Esophagus squamous epithelium (tissue), 5 donors: Measurements from ENCODE around the gene RABL3. TPM values are rescaled to one million over a fixed set of nuclear protein-coding genes. Genes with fewer than 3 reads are reported as not detected.

Experiments
- DNase-seq: peaks from one replicate; lab custom pipeline; 2025; lab: John Stamatoyannopoulos, UW
- H3K27ac ChIP-seq, 4 donors: fragments of 200-600 bp; sonication (generic); one replicate each; pipeline ENCODE4 v1.5.1; 2016 to 2019; ENCODE audit warnings: mild to moderate bottlenecking in 1 of 4
- H3K27me3 ChIP-seq, 4 donors: fragments of 200-600 bp; sonication (generic); 1 replicate in 3 of 4; 2 replicates in 1 of 4; pipeline versions ENCODE4 v1.5.1 to v1.6.0; 2017 to 2021; ENCODE audit warnings: antibody characterized with exemption in 1 of 4
- H3K36me3 ChIP-seq, 3 donors: fragments of 200-600 bp; sonication (generic); one replicate each; pipeline ENCODE4 v1.5.1; 2016 to 2019
- H3K4me1 ChIP-seq, 3 donors: fragments of 200-600 bp; sonication (generic); one replicate each; pipeline ENCODE4 v1.5.1; 2017 to 2019
- H3K4me3 ChIP-seq, 4 donors: fragments of 200-600 bp; sonication (generic); 1 replicate in 3 of 4; 2 replicates in 1 of 4; pipeline ENCODE4 v1.5.1; 2016 to 2019; ENCODE audit warnings: mild to moderate bottlenecking in 2 of 4, moderate library complexity in 1 of 4
- H3K9me3 ChIP-seq, 3 donors: fragments of 200-600 bp; sonication (generic); one replicate each; pipeline ENCODE4 v1.5.1; 2016 to 2019
- CTCF ChIP-seq, 6 experiments: fragments of 450-650 bp in 4 of 6; fragments of 200-600 bp in 2 of 6; sonication (generic) in 2 of 6; IDR thresholded peaks; one replicate each; pipeline ENCODE4 v1.5.1; 2016 to 2019; ENCODE audit warnings: antibody characterized with exemption in 6 of 6, mild to moderate bottlenecking in 4 of 6, moderate library complexity in 4 of 6
- POLR2A ChIP-seq, 4 donors: fragments of 450-650 bp; IDR thresholded peaks; one replicate each; pipeline ENCODE4 v1.6.1; 2017; ENCODE audit warnings: antibody characterized with exemption in 4 of 4, mild to moderate bottlenecking in 4 of 4, moderate library complexity in 3 of 4
- WGBS, 2 donors: methylation state at CpG; one replicate each; pipeline ENCODE4 v1.1.5; 2018; 5-methylcytosine and 5-hydroxymethylcytosine counted together
- intact Hi-C: fragments of 100-400 bp; cut with DNase I; formaldehyde crosslinking; loops from one replicate; pipeline ENCODE4 v1.15.0; 2022
- total RNA-seq, 4 donors: library from RNA; depleted of rRNA; stranded (reverse); fragments of >200 nt; gene quantifications; one replicate each; pipeline ENCODE4 v1.1.0, GENCODE V29; 2016
- donor health status: DM: yes; HTN: yes; CAD: no.

Gene RABL3
- total RNA-seq, 4 donors from 2014 or later = 8.0 to 15.4 (median 13.4) TPM

- H3K27ac ChIP-seq = no peak within 1 kb of the TSS
- intact Hi-C loops = no loop called here
- DNase-seq = no peak
Measured at GRCh38 chr3:120682095-120682681, 60.1 kb downstream of the RABL3 start, which contains the start of gene HGD. Gene HGD (minus strand): TSS chr3:120682239. CDS start chr3:120682111, 128 bp downstream.

GRCh38 chr3:120681506-120682038 is 60.7 kb downstream of the RABL3 start:
- DNase-seq = no peak
- Histone ChIP-seq H3K27me3 (peaks cover 0 to 10% (median 0%) of the 10 kb centered on the region in 4 donors), H3K9me3 (no peaks in the 10 kb centered on the region), H3K27ac (no peak overlapping the region), H3K4me1 (peaks cover 0 to 18% (median 8%) of the 10 kb centered on the region in 3 donors), H3K36me3 (no peaks in the 10 kb centered on the region), H3K4me3 (no peak overlapping the region)
- intact Hi-C loops = no loop called here
- TF ChIP-seq POLR2A (IDR thresholded peaks at IDR 0.05) (no peak), CTCF (IDR thresholded peaks at IDR 0.05) (no peak)
- 96 to 98% methylated on average over 4 of the region's 4 CpGs for WGBS, 2 donors

More at GRCh38 chr3:120682095-120682681, 60.1 kb downstream of the RABL3 start, which contains the start of gene HGD:
- Histone ChIP-seq H3K36me3 (no peaks in the 10 kb centered on the region), H3K4me3 (no peak within 1 kb of the TSS), H3K27me3 (peaks cover 0 to 9% (median 0%) of the 10 kb centered on the region in 4 donors), H3K9me3 (no peaks in the 10 kb centered on the region), H3K4me1 (peaks cover 0 to 18% (median 8%) of the 10 kb centered on the region in 3 donors)
- TF ChIP-seq CTCF (IDR thresholded peaks at IDR 0.05) (no peak), POLR2A (IDR thresholded peaks at IDR 0.05) (no peak)
- 77 to 92% methylated on average over 5 of the region's 5 CpGs for WGBS, 2 donors

GRCh38 chr3:120681018-120681417 is 61.3 kb downstream of the RABL3 start:
- H3K4me1 ChIP-seq = peaks cover 0 to 18% (median 8%) of the 10 kb centered on the region in 3 donors
- H3K9me3 ChIP-seq = no peaks in the 10 kb centered on the region
- TF ChIP-seq CTCF (IDR thresholded peaks at IDR 0.05) (no peak), POLR2A (IDR thresholded peaks at IDR 0.05) (no peak)
- no peak overlapping the region for H3K4me3 ChIP-seq
- H3K27me3 ChIP-seq = peaks cover 0 to 16% (median 0%) of the 10 kb centered on the region in 4 donors
- H3K36me3 ChIP-seq = no peaks in the 10 kb centered on the region
- intact Hi-C loops = no loop called here
- DNase-seq = no peak
- 100% methylated on average over 2 of the region's 2 CpGs for WGBS, 2 donors
- no peak overlapping the region for H3K27ac ChIP-seq

- TF ChIP-seq POLR2A (IDR thresholded peaks at IDR 0.05) = no peak
- TF ChIP-seq CTCF (IDR thresholded peaks at IDR 0.05) = no peak
- intact Hi-C loops = no loop called here
- Histone ChIP-seq H3K4me3 (no peak overlapping the region), H3K27ac (no peak overlapping the region), H3K36me3 (no peaks in the 10 kb centered on the region), H3K4me1 (peaks cover 0 to 18% (median 8%) of the 10 kb centered on the region in 3 donors), H3K9me3 (no peaks in the 10 kb centered on the region), H3K27me3 (peaks cover 0 to 17% (median 0%) of the 10 kb centered on the region in 4 donors)
- DNase-seq = no peak
- 88 to 93% methylated on average over 3 of the region's 3 CpGs for WGBS, 2 donors
Measured at GRCh38 chr3:120680193-120680894, 62.0 kb downstream of the RABL3 start.

GRCh38 chr3:120678984-120679383 is 63.3 kb downstream of the RABL3 start:
- no peak for TF ChIP-seq CTCF (IDR thresholded peaks at IDR 0.05)
- no peak for TF ChIP-seq POLR2A (IDR thresholded peaks at IDR 0.05)
- no peaks in the 10 kb centered on the region for H3K9me3 ChIP-seq
- no peak for DNase-seq
- no peaks in the 10 kb centered on the region for H3K36me3 ChIP-seq
- 15 to 41% methylated on average over 3 of the region's 3 CpGs for WGBS, 2 donors
- peaks cover 0 to 17% (median 0%) of the 10 kb centered on the region in 4 donors for H3K27me3 ChIP-seq
- intact Hi-C loops = no loop called here
- H3K4me3 ChIP-seq = peak overlapping the region in 1 of 4 donors; percentile 29
- peak overlapping the region in 3 of 4 donors; percentile 49 to 67 (median 53) for H3K27ac ChIP-seq
- H3K4me1 ChIP-seq = peaks cover 0 to 18% (median 8%) of the 10 kb centered on the region in 3 donors
